SU-DHL-6 (cell line): Measurements from ENCODE around the gene SLC25A1.

Source experiments
- H2AFZ ChIP-seq: fragments of 200-600 bp; sonication (generic); 2 replicates; pipeline ENCODE4 v1.6.1; 2014; ENCODE audit warnings: low read depth, mild to moderate bottlenecking, moderate library complexity, mixed read lengths, antibody characterized with exemption, low read length; ENCODE audit not compliant: severe bottlenecking
- H3F3A ChIP-seq: fragments of 200-600 bp; shearing (Covaris generic); 2 replicates; pipeline ENCODE4 v1.6.0; 2016; ENCODE audit warnings: antibody characterized with exemption, mild to moderate bottlenecking; ENCODE audit not compliant: insufficient read depth
- H3K27ac ChIP-seq: fragments of 200-600 bp; sonication (generic); 2 replicates; pipeline ENCODE4 v1.5.1; 2016; ENCODE audit warnings: low read depth, mild to moderate bottlenecking, low read length, moderate library complexity, mixed read lengths
- H3K27me3 ChIP-seq: fragments of 200-600 bp; sonication (generic), shearing (Covaris generic); 2 replicates; pipeline ENCODE4 v1.6.0; 2014; ENCODE audit warnings: mild to moderate bottlenecking, low read length
- H3K36me3 ChIP-seq: fragments of 200-600 bp; sonication (generic); 2 replicates; pipeline ENCODE4 v1.6.1; 2014; ENCODE audit warnings: mild to moderate bottlenecking, low read length, mixed read lengths
- H3K4me2 ChIP-seq: fragments of 300-600, 200-600 bp; shearing (Covaris generic), sonication (generic); 2 replicates; pipeline ENCODE4 v1.6.0; 2014; ENCODE audit warnings: low read length, low read depth, mild to moderate bottlenecking; ENCODE audit not compliant: poor library complexity, severe bottlenecking
- H3K4me3 ChIP-seq: fragments of 200-600 bp; sonication (generic); 2 replicates; pipeline ENCODE4 v1.5.1; 2014; ENCODE audit warnings: antibody characterized with exemption, low read length, mild to moderate bottlenecking, mixed read lengths; ENCODE audit not compliant: insufficient read depth, poor library complexity, severe bottlenecking
- H3K79me2 ChIP-seq: fragments of 200-600 bp; sonication (generic); 2 replicates; pipeline ENCODE4 v1.6.1; 2014; ENCODE audit warnings: mild to moderate bottlenecking, low read length, moderate library complexity; ENCODE audit not compliant: insufficient read depth
- H3K9ac ChIP-seq: fragments of 200-600 bp; sonication (generic); 2 replicates; pipeline ENCODE4 v1.7.0; 2014; ENCODE audit warnings: mild to moderate bottlenecking, low read length
- H3K9me2 ChIP-seq: fragments of 200-600 bp; sonication (generic); replicated peaks from 2 replicates; pipeline ENCODE4 v1.6.1; 2014; ENCODE audit warnings: low read length; ENCODE audit not compliant: insufficient read depth
- H3K9me3 ChIP-seq: fragments of 200-600 bp; sonication (generic); 2 replicates; pipeline ENCODE4 v1.6.1; 2014; ENCODE audit warnings: low read length, mixed read lengths; ENCODE audit not compliant: insufficient read depth
- H4K20me1 ChIP-seq: fragments of 200-600 bp; sonication (generic); 2 replicates; pipeline ENCODE4 v1.6.1; 2014; ENCODE audit warnings: low read depth, mild to moderate bottlenecking, antibody characterized with exemption, low read length, moderate library complexity, mixed read lengths
- EZH2phosphoT487 ChIP-seq: fragments of 200-600 bp; sonication (generic), shearing (Covaris generic); conservative IDR thresholded peaks from 2 replicates; pipeline ENCODE4 v1.6.1; 2018; ENCODE audit warnings: mild to moderate bottlenecking, antibody characterized with exemption, low read length, moderate library complexity, mixed read lengths
- TF ChIP-seq, protein P1 (sequence below): fragments of 200-600 bp; sonication (generic); IDR thresholded peaks from one replicate; pipeline ENCODE4 v1.5.1; 2017; ENCODE audit warnings: antibody characterized with exemption, mild to moderate bottlenecking, low read length, moderate library complexity; ENCODE audit not compliant: insufficient read depth, poor library complexity, severe bottlenecking

Gene SLC25A1

DNA sequence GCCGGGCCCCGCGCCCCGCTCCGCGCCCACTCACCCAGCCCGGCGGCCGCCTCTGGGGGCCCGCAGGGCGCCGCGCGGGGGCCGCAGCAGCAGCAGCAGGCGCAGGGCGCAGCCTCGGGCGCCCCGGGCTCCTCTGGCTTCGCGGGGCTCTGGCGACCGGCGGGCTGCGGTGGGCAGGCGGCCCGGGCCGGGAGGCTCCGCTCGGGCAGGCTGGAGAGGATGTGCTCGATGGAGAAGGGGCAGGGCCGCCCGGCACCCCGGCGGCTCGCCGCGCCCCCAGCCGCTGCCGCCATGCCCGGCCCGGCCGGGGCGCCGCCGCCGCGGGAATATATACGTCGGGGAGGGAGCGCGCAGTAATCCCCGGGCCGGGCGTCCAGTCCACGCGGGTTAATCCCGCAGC is 28.5 kb downstream of the SLC25A1 start, which contains the start of gene GSC2:
Gene GSC2, minus strand, starts transcription at position 302 of the 400 bp plus-strand sequence. Its CDS starts 9 bp downstream, at position 293.
- no peak within 1 kb of the TSS for H3K4me2 ChIP-seq
- no peak within 1 kb of the TSS for H3K27ac ChIP-seq
- no peaks in the 10 kb centered on the region for H4K20me1 ChIP-seq
- no peaks in the 10 kb centered on the region for H3K36me3 ChIP-seq
- no peaks in the 10 kb centered on the region for H3F3A ChIP-seq
- H3K9me3 ChIP-seq: no peaks in the 10 kb centered on the region
- no peaks in the 10 kb centered on the region for H3K79me2 ChIP-seq
- H3K9ac ChIP-seq: no peak within 1 kb of the TSS
- no peak within 1 kb of the TSS for H2AFZ ChIP-seq
- no peaks in the 10 kb centered on the region for H3K27me3 ChIP-seq
- H3K9me2 ChIP-seq: no peaks in the 10 kb centered on the region
- TF ChIP-seq EZH2phosphoT487: no peak
- TF ChIP-seq, protein P1, sequence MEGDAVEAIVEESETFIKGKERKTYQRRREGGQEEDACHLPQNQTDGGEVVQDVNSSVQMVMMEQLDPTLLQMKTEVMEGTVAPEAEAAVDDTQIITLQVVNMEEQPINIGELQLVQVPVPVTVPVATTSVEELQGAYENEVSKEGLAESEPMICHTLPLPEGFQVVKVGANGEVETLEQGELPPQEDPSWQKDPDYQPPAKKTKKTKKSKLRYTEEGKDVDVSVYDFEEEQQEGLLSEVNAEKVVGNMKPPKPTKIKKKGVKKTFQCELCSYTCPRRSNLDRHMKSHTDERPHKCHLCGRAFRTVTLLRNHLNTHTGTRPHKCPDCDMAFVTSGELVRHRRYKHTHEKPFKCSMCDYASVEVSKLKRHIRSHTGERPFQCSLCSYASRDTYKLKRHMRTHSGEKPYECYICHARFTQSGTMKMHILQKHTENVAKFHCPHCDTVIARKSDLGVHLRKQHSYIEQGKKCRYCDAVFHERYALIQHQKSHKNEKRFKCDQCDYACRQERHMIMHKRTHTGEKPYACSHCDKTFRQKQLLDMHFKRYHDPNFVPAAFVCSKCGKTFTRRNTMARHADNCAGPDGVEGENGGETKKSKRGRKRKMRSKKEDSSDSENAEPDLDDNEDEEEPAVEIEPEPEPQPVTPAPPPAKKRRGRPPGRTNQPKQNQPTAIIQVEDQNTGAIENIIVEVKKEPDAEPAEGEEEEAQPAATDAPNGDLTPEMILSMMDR: no peak
- no peak within 1 kb of the TSS for H3K4me3 ChIP-seq

DNA sequence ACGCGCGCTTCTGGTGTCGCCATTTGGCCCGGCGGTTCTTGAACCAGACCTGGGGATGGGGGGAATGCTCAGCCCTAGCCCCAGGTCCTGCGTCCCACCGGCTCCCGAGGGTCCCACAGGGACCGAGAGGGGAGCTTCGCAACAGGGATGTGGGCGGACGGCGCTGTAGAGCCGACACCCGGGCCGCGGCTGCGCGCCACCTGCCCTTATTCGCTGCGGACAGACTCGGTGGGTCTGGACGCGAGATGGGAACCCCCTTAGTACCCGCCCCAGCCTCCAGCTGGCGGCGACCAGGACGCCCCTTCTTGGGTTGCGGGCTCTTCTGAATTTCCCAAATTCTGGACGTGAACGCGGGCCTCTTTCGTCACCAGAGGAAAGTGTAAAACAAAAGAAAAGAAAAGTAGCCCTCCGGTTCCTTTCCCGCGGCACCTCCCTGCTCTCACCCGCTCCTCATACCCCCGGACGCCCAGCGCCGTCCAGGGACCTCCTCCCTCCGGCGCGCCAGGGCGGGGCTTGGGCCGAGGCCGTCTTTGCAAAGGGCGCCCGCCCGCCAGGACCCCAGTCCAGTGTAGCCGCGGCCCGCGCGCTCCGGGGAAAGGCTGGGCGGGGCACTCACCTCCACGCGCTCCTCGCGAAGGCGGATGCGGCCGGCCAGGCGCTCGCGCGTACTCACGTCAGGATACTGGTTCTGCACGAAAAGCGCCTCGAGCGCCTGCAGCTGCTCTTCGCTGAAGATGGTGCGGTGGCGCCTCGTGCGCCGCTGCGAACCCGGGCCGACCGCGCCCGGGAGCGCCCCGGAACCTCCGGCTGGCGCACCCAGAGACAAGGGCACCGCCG is 29.3 kb downstream of the SLC25A1 start:
- Histone ChIP-seq H3K4me3 (no peak overlapping the region), H3K4me2 (no peak overlapping the region), H2AFZ (no peak overlapping the region)

DNA sequence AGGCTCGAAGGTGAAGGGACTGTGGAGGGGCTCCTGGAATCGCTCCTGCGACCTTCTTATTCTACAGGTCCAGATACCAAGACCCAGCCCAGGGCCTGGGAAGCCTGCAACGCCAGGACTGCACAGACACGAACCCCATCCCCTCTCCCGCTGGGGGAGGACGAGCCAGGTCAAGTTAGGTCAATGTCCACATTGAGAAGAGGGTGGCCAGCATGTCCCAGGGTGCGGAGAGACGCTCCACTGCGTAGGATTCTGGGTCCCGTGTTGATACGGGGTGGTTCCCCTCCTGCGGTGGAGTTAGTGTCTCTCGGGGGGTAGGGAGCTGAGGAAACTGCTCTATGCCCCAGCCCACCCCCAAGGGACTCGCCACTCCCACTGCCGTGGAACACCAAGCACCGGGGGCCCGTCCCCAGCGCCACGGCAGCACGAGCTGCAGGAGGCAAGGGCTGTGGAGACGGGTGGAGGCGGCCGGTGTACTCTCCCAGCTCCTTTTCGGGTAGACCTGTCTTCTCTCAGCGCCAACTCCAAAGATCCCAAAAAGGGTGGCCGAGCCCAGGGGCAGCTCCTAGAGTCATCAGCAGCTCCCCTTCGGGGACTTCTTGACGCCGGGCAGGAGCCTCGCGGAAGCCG is 30.0 kb downstream of the SLC25A1 start:
- Histone ChIP-seq H3K4me2 (no peak overlapping the region), H3K4me3 (no peak overlapping the region), H3K9me3 (no peaks in the 10 kb centered on the region), H3K9me2 (no peaks in the 10 kb centered on the region), H3K9ac (no peak overlapping the region), H3K36me3 (no peaks in the 10 kb centered on the region), H2AFZ (no peak overlapping the region), H3K27ac (no peak overlapping the region), H4K20me1 (no peaks in the 10 kb centered on the region), H3F3A (no peaks in the 10 kb centered on the region), H3K79me2 (peaks cover 9% of the 10 kb centered on the region), H3K27me3 (no peaks in the 10 kb centered on the region)
- no peak for TF ChIP-seq EZH2phosphoT487
- TF ChIP-seq, protein P1: no peak

More for the DNA sequence above, 29.3 kb downstream of the SLC25A1 start:
- Histone ChIP-seq H3K36me3 (no peaks in the 10 kb centered on the region), H3K27ac (no peak overlapping the region), H4K20me1 (no peaks in the 10 kb centered on the region), H3F3A (no peaks in the 10 kb centered on the region), H3K9ac (no peak overlapping the region), H3K9me2 (no peaks in the 10 kb centered on the region), H3K9me3 (no peaks in the 10 kb centered on the region), H3K79me2 (peaks cover 2% of the 10 kb centered on the region), H3K27me3 (no peaks in the 10 kb centered on the region)
- TF ChIP-seq, protein P1: no peak
- no peak for TF ChIP-seq EZH2phosphoT487
